Measurements from ENCODE around the gene NOP53.
"Not testable (repeated sequence)": the region's sequence is repeated elsewhere in the genome, so short reads cannot be mapped to it uniquely, and the experiment has no call there.

Gene NOP53

DNA sequence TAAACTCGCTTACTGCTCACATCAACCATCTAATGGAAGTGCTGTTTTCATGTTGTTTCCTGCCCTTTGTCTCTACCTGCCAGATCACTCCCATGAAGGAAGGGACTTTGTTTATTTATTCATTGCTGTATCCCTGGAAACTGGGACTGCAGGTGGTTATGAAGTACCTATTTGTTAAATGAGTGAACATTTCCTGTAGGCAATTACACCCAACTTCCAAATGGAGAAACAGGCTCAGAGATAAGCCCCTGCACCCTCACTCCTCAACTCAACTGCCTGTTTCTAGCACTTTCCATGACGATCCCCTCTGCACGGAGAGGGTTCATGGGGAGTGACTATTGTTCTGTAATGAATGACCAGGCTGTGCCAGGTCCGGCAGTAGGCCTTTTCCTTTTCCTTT, 31.2 kb downstream of the NOP53 start:
- Mint-ChIP-seq H3K4me3 (peak overlapping the region; percentile 27), H3K4me1 (ENCODE audit: low read depth) (peaks cover 17% of the 10 kb centered on the region), H3K27ac (no peak overlapping the region), H3K27me3 (no peaks in the 10 kb centered on the region), H3K36me3 (no peaks in the 10 kb centered on the region), H3K9me3 (ENCODE audit: low read depth) (no peaks in the 10 kb centered on the region)

DNA sequence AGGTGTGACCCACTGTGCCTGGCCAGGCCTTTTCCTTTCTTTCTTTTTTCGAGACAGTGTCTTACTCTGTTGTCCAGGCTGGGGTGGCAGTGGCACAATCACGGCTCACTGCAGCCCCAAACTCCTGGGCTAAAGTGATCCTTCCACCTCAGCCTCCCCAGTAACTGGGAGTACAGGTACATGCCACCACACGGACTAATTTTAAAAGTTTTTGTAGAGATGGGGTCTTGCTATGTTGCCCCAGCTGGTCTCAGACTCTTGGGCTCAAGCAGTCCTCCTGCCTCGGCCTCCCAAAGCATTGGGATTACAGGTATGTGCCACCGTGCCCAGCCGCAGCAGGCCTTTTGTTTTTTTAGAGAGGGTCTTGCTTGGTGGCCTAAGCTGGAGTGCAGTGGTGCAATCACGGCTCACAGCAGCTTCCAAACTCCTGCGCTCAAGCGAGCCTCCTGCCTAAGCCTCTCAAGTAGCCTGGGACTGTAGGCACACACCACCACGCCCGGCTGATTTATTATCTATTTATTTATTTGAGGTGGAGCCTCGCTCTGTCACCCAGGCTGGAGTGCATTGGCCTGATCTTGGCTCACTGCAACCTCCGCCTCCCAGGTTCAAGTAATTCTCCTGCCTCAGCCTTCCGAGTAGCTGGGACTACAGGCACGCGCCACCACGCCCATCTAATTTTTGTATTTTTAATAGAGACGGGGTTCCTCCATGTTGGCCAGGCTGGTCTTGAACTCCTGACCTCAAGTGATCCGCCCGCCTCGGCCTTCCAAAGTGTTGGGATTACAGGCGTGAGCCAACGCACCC, 32.1 kb downstream of the NOP53 start:
- not testable (repeated sequence) for H3K27me3 Mint-ChIP-seq; H3K9me3 Mint-ChIP-seq (ENCODE audit: low read depth); H3K36me3 Mint-ChIP-seq
- H3K27ac Mint-ChIP-seq = peak overlapping the region; percentile 89
- peaks cover 20% of the 10 kb centered on the region for H3K4me1 Mint-ChIP-seq (ENCODE audit: low read depth)
- H3K4me3 Mint-ChIP-seq = peak overlapping the region; percentile 94

DNA sequence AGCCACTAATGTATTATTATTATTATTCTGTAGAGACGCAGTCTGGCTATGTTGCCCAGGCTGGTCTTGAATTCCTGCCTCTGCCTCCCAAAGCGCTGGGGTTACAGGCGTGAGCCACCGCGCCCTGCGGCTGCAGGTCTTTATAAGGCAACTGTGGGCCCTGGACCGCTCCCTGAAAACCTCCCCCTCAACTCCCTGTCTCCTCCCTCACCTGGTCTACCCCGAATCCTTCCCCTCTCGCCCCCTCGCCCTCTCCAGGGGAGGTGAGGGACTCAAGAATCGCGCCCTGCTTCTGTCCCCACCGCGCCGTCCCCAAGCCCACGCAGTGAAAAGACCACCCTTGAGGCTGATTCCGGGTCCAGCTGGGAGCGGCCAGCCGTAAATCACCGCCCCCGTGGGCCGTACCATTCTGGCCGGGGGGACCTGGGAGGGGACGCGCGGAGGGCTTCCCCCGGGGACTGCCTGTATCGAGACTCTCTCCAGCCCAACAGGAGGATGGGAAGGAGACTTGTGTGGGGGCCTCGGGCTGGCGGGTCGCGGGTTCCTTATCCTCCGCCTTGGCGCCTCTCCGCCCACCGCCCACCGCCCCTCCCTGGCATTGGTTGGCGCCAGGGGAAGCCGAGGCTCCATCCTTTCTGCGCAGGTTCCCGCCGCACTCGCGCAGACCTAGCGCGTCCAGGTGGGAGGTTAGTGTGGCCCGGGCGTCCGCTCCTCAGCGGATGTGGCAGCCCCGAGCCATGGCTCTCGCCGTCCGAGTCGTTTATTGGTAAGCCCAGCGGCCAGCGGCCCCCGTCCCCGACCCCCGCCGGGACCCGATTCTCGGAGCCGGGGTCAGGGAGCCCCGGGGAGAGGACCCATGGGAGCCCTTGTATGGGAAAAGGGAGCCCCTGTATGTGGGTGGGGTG, 33.0 kb downstream of the NOP53 start, which contains the start of gene SELENOW:
Gene SELENOW, plus strand, starts transcription at position 655 of the 905 bp plus-strand sequence. Its CDS starts 83 bp downstream, at position 738.
- Mint-ChIP-seq H3K36me3 (no peaks in the 10 kb centered on the region), H3K9me3 (ENCODE audit: low read depth) (no peaks in the 10 kb centered on the region), H3K4me1 (ENCODE audit: low read depth) (peaks cover 20% of the 10 kb centered on the region)

DNA sequence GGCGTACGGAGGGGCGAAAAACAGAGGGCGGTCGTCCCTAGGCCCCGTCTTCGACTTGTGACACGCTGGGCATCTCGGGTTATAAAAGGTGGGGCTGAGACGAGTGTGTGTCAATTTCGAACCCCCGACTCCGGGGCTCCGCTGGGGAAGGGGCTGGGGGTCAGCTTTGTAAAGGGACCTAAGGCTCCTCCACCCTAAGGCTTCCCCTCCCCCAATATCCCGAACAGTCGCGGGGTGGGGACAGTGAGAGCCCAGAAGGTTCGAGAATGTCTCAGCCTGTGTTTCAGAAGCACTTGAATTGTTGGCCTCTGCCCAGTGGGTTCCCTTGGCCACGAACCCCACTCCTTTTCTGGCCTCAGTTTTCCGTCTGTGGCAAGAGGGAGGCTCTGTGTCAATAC, 33.6 kb downstream of the NOP53 start:
- Mint-ChIP-seq H3K36me3 (peaks cover 2% of the 10 kb centered on the region), H3K4me1 (ENCODE audit: low read depth) (peaks cover 20% of the 10 kb centered on the region), H3K27me3 (no peaks in the 10 kb centered on the region), H3K4me3 (peak overlapping the region; percentile 94), H3K27ac (peak overlapping the region; percentile 81), H3K9me3 (ENCODE audit: low read depth) (no peaks in the 10 kb centered on the region)

More for the DNA sequence above, 33.0 kb downstream of the NOP53 start, which contains the start of gene SELENOW:
- H3K27ac Mint-ChIP-seq = peak within 1 kb of the TSS; percentile 89
- no peaks in the 10 kb centered on the region for H3K27me3 Mint-ChIP-seq
- H3K4me3 Mint-ChIP-seq = peak within 1 kb of the TSS; percentile 94

DNA sequence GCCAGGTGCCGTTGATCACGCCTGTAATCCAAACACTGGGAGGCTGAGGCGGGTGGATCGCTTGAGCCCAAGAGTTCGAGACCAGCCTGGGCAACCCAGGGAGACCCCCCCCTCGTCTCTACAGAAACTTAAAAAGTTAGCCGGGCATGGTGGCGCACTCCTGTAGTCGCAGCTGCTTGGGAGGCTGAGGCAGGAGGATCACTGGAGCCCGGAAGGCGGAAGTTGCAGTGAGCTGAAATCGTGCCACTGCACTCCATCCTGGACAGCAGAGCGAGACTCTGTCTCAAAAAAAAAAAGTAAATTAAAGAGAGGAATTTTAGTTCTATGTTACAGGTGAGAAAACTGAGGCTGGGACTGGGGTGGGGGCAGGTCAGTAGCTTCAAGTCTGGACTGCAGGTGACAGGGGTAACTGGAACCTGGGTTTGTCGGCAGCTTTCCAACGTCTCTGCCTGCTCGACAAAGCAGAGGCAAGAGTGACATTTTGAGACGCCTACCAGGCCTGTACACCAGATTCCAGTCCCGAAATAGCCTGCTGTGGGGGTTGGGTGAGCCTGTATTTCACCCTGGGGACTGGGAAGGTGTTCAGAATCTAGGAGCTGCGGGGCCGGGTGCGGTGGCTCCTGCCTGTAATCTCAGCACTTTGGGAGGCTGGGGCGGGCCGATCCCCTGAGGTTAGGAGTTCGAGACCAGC, 34.3 kb downstream of the NOP53 start:
- Mint-ChIP-seq H3K27ac (peak overlapping the region; percentile 81), H3K36me3 (peaks cover 2% of the 10 kb centered on the region), H3K4me1 (ENCODE audit: low read depth) (peaks cover 20% of the 10 kb centered on the region), H3K4me3 (peak overlapping the region; percentile 94), H3K27me3 (no peaks in the 10 kb centered on the region), H3K9me3 (ENCODE audit: low read depth) (no peaks in the 10 kb centered on the region)

DNA sequence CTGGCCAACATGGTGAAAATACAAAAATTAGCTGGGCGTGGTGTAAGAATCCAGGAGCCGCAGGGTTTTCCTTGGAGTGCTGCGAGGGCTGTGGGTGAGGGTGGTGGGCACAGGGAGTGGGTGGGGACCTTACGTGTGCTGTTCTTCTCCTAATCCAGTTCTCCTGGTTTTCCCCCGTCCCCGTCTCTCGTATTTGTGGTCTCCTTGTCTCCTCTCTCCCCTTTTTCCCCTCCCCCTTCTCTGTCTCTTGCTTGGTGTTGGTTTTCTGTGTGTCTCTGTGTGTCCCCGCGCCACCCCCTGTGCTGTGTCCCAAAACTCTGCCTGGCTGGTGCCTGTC, 34.8 kb downstream of the NOP53 start:
- H3K36me3 Mint-ChIP-seq = peaks cover 2% of the 10 kb centered on the region
- H3K9me3 Mint-ChIP-seq (ENCODE audit: low read depth) = no peaks in the 10 kb centered on the region
- peak overlapping the region; percentile 58 for H3K4me3 Mint-ChIP-seq
- no peaks in the 10 kb centered on the region for H3K27me3 Mint-ChIP-seq
- peak overlapping the region; percentile 42 for H3K27ac Mint-ChIP-seq
- peaks cover 20% of the 10 kb centered on the region for H3K4me1 Mint-ChIP-seq (ENCODE audit: low read depth)

DNA sequence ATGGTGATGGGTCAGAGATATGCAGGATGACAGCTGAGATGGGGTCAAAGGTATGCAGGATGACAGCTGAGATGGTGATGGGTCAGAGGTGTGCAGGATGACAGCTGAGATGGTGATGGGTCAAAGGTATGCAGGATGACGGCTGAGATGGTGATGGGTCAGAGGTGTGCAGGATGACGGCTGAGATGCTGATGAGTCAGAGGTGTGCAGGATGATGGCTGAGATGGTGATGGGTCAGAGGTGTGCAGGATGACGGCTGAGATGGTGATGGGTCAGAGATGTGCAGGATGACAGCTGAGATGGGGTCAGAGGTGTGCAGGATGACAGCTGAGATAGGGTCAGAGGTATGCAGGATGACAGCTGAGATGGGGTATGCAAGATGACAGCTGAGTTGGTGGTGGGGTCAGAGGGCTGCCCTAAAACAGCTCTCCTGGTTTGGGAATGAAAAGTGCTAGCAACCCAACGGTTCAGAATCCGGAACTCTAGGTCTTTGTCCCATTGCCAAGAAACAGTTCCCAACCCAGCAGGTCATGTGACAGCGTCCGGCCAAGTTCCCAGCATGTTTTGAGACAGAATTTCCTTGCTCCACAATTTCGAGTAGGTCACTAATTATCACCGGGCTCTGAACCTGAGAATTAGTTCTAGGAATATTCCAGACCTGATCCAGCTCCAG, 36.4 kb downstream of the NOP53 start:
- no peaks in the 10 kb centered on the region for H3K9me3 Mint-ChIP-seq (ENCODE audit: low read depth)
- no peaks in the 10 kb centered on the region for H3K27me3 Mint-ChIP-seq
- H3K4me3 Mint-ChIP-seq = no peak overlapping the region
- peak overlapping the region; percentile 75 for H3K27ac Mint-ChIP-seq
- peaks cover 20% of the 10 kb centered on the region for H3K4me1 Mint-ChIP-seq (ENCODE audit: low read depth)
- peaks cover 2% of the 10 kb centered on the region for H3K36me3 Mint-ChIP-seq

DNA sequence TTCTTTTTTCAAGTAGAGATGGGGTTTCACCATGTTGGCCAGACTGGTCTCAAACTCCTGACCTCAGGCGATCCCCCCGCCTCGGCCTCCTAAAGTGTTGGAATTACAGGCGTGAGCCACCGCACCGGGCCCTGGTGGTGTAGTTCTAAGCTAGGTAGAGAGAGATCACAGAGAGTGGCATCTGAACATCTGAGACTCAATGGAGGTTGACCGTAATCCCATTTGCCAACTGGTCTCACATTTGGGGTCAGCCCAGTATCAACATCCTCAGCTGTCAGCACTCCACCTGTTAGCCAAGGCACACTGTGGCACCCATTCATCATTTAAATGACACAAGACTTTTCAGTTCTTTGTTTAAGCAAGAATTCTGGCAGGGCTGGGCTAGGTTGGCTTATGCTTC, 41.2 kb downstream of the NOP53 start:
- peaks cover 2% of the 10 kb centered on the region for H3K36me3 Mint-ChIP-seq
- H3K27me3 Mint-ChIP-seq = no peaks in the 10 kb centered on the region
- no peak overlapping the region for H3K4me3 Mint-ChIP-seq
- H3K4me1 Mint-ChIP-seq (ENCODE audit: low read depth) = peaks cover 5% of the 10 kb centered on the region
- no peaks in the 10 kb centered on the region for H3K9me3 Mint-ChIP-seq (ENCODE audit: low read depth)
- H3K27ac Mint-ChIP-seq = no peak overlapping the region

DNA sequence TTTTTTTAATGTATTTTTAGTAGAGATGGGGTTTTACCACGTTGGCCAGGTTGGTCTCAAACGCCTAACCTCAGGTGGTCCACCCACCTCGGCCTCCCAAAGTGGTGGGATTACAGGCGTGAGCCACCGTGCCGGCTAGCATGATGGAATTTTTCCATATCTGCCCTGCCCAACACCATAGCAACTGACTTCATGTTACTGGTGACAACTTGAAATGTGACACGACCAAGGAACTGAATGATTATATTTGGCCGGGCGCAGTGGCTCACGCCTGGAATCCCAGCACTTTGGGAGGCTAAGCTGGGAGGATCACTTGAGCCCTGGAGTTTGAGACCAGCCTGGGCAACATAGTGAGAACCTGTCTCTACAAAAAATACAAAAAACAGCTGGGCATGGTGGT, 42.0 kb downstream of the NOP53 start:
- H3K9me3 Mint-ChIP-seq (ENCODE audit: low read depth); H3K36me3 Mint-ChIP-seq; H3K4me1 Mint-ChIP-seq (ENCODE audit: low read depth); H3K4me3 Mint-ChIP-seq; H3K27ac Mint-ChIP-seq; H3K27me3 Mint-ChIP-seq: not testable (repeated sequence)

DNA sequence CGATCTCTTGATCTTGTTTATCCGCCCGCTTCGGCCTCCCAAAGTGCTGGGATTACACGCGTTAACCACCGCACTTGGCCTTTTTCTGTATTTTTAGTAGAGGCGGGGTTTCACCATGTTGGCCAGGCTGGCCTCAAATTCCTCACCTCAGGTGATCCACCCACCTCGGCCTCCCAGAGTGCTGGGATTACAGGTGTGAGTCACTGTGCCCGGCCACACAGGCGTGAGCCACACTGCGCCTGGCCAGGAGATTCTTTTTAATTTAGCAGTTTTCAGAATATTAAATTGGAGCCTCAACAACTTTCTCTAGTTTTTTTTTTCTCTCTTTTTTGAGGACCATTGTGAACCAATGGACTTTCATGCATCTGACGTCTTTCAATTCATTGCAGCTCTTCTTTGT, 44.5 kb downstream of the NOP53 start:
- not testable (repeated sequence) for H3K27me3 Mint-ChIP-seq; H3K27ac Mint-ChIP-seq; H3K4me1 Mint-ChIP-seq (ENCODE audit: low read depth); H3K4me3 Mint-ChIP-seq; H3K36me3 Mint-ChIP-seq; H3K9me3 Mint-ChIP-seq (ENCODE audit: low read depth)

DNA sequence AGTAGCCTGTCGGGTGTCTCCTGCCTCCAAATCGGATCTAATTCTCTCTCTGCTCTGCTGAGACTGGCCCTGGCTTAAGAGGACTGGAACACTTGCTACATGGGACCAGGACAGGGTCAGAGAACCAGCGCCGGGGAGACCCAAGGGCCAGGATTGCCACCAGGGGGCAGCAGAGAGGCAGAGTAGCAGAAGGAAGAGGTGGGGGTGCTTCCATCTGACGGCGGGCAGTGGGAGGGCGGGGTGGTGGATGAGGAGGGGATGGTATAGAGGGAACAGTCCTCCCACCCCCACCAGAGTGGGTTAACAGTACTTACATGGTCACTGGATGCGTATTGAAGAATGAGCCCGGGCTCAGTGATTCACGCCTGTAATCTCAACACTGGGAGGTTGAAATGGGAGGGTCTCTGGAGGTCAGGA, 45.1 kb downstream of the NOP53 start:
- no peaks in the 10 kb centered on the region for H3K27me3 Mint-ChIP-seq
- H3K9me3 Mint-ChIP-seq (ENCODE audit: low read depth) = no peaks in the 10 kb centered on the region
- no peak overlapping the region for H3K4me3 Mint-ChIP-seq

DNA sequence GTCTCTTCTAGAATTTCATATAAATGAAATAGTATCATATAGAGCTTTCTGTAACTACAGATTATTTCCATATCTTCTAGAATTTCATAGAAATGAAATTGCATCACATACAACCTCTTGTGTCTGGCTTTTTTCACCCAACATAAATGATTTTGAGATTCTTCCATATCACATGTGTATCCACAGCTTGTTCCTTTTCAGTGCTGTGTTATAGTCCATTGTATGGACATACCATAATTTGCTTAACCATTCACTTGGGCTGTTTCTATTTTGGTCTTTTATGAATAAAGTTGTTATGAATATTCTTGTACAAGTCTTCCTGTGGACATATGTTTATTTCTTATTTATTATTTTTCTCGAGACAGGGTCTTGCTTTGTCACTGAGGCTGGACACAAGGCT, 47.3 kb downstream of the NOP53 start:
- H3K36me3 Mint-ChIP-seq = no peaks in the 10 kb centered on the region
- no peak overlapping the region for H3K4me3 Mint-ChIP-seq
- H3K27ac Mint-ChIP-seq = no peak overlapping the region
- H3K9me3 Mint-ChIP-seq (ENCODE audit: low read depth) = no peaks in the 10 kb centered on the region
- no peaks in the 10 kb centered on the region for H3K27me3 Mint-ChIP-seq
- peaks cover 2% of the 10 kb centered on the region for H3K4me1 Mint-ChIP-seq (ENCODE audit: low read depth)

More for the DNA sequence above, 45.1 kb downstream of the NOP53 start:
- Mint-ChIP-seq H3K4me1 (ENCODE audit: low read depth) (peaks cover 2% of the 10 kb centered on the region), H3K27ac (no peak overlapping the region), H3K36me3 (no peaks in the 10 kb centered on the region)

DNA sequence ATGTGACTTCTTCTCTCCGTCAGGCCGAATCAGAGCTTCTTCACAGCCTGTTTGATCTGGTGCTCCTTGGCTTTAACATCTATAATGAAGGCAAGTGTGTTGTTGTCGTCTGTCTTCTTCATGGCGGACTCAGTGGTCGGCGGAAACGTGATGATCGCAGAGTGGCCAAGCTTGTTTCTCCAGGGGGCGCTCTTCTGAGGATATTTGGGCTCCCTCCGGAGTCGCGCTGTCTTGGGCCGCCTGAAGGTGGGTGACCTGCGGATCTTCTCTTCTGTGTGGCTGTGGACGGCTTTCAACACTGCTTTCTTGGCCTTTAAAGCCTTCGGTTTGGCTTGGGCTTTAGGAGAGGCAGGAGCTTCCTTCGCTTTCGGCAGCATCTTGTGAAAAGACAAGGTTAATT, 49.2 kb downstream of the NOP53 start:
- H3K27me3 Mint-ChIP-seq = peaks cover 4% of the 10 kb centered on the region
- H3K4me3 Mint-ChIP-seq = no peak overlapping the region
- H3K36me3 Mint-ChIP-seq = no peaks in the 10 kb centered on the region
- H3K9me3 Mint-ChIP-seq (ENCODE audit: low read depth) = no peaks in the 10 kb centered on the region
- H3K27ac Mint-ChIP-seq = no peak overlapping the region
- H3K4me1 Mint-ChIP-seq (ENCODE audit: low read depth) = no peaks in the 10 kb centered on the region

DNA sequence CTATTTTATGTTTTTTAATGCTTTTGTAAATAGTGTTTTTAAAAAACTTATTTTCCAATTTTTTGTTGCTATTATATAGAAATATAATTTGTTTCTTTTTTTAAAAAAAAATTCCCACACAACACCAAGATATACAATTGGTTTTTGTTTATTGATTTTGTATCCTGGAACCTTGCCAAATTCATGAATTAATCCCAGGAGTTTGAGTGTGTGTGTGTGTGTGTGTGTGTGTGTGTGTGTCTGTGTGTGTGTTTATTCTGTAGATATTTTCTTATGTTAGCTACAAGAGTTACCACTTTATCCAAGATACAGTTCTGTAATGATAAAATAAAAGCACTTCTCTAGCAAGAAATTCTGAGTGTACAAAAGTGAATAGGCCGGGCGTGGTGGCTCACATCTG, 51.4 kb downstream of the NOP53 start:
- Mint-ChIP-seq H3K27me3 (peaks cover 4% of the 10 kb centered on the region), H3K4me1 (ENCODE audit: low read depth) (no peaks in the 10 kb centered on the region), H3K27ac (no peak overlapping the region), H3K4me3 (no peak overlapping the region), H3K9me3 (ENCODE audit: low read depth) (no peaks in the 10 kb centered on the region), H3K36me3 (no peaks in the 10 kb centered on the region)
